Measurements from ENCODE around the gene CCDC180.

GRCh38 chr9:97349400-97349799, 41.9 kb downstream of the CCDC180 start:
- TF ChIP-seq CTCF (IDR thresholded peaks at IDR 0.05) (no peak), POLR2A (IDR thresholded peaks at IDR 0.05) (no peak)

Measured in uterus (tissue), 2 donors.